Measurements from ENCODE around the gene ABCC1.

DNA sequence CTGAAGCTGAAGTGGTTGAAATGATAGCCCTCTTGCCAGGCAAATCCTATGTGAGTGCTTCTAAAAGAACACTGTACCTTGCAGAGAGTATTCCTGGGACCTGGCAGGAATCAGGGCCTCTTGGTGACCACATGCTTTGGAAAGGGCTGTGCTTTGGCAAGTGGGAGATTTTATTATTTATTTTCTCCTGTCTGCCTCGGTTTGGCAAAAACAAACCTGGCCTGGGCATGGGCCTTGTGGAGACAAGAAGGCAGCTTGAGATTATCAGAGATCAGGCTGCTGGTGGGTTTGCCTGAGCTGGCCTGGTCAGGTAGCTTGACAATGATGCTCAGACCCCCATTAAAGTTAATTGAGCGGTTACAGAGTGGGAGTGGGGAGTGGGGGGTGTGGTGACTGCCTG lies 24.6 kb downstream of the ABCC1 start:
- TF ChIP-seq, protein P1, sequence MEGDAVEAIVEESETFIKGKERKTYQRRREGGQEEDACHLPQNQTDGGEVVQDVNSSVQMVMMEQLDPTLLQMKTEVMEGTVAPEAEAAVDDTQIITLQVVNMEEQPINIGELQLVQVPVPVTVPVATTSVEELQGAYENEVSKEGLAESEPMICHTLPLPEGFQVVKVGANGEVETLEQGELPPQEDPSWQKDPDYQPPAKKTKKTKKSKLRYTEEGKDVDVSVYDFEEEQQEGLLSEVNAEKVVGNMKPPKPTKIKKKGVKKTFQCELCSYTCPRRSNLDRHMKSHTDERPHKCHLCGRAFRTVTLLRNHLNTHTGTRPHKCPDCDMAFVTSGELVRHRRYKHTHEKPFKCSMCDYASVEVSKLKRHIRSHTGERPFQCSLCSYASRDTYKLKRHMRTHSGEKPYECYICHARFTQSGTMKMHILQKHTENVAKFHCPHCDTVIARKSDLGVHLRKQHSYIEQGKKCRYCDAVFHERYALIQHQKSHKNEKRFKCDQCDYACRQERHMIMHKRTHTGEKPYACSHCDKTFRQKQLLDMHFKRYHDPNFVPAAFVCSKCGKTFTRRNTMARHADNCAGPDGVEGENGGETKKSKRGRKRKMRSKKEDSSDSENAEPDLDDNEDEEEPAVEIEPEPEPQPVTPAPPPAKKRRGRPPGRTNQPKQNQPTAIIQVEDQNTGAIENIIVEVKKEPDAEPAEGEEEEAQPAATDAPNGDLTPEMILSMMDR (IDR thresholded peaks at IDR 0.05) = no peak
- TF ChIP-seq POLR2A (IDR thresholded peaks at IDR 0.05) = no peak

Measured in Peyer's patch (tissue), 4 donors.